Measurements from ENCODE around the gene RPL5.
"Not testable (repeated sequence)": the region's sequence is repeated elsewhere in the genome, so short reads cannot be mapped to it uniquely, and the experiment has no call there.

- TF ChIP-seq CTCF (conservative IDR thresholded peaks at IDR 0.05; ENCODE audit: low read depth in 2 of 2); POLR2AphosphoS5 (IDR thresholded peaks at IDR 0.05; ENCODE audit: low read depth): not testable (repeated sequence)
Measured at GRCh38 chr1:92783550-92783949, 48.3 kb upstream of the RPL5 start.

Measured in GM23338 (cell line).